Inferior parietal cortex (tissue), 1 donor: ENCODE results near the gene BBS12.
"Not testable (repeated sequence)": the region's sequence is repeated elsewhere in the genome, so short reads cannot be mapped to it uniquely, and the experiment has no call there.

ENCODE experiments used
- DNase-seq: peaks from one replicate; pipeline ENCODE4 v3.0.0-alpha.2; 2016; ENCODE audit errors: extremely low spot score

Gene BBS12

DNA sequence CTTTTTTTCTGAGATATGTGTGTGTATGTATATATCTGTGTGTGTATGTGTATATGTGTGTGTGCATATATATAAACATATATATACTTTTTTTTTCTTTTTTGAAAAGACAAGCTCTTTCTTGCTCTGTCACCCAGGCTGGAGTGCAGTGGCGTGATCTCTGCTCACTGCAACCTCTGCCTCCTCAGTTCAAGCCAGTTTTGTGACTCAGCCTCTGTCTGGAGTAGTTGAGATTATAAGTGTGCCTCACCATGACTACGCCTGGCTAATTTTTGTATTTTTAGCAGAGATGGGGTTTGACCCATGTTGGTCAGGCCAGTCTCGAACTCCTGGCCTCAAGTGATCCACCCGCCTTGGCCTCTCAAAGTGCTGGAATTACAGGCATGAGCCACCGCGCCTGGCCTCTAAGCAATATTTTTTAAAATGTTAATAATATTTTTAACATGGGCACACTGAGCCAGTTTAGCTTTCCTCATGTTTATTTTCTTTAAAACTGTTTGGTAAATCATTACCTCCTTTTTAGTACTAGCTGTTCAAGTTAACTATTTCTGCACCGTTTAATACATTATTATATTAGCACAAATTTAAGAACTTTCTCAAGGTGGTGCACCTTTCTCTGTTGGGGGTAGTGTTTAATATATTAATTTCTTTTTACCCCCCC is 33.3 kb downstream of the BBS12 start:
- no peak for DNase-seq

DNA sequence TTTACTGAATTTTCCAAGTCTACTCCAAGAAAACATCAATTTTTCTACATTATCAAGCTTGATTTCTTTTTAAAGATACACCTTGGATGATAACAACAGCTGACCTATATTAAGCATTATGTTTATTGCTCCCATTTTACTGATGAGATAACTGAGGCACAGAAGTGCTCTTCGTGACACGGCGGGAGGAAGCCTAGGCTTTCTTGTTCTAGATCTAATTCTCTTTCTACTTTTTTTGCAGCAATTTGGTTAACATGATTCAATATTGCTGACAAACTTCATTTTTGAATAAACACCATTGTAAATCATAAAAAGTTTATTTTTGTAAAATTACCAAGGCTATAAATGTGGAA is 33.8 kb downstream of the BBS12 start:
- no peak for DNase-seq

DNA sequence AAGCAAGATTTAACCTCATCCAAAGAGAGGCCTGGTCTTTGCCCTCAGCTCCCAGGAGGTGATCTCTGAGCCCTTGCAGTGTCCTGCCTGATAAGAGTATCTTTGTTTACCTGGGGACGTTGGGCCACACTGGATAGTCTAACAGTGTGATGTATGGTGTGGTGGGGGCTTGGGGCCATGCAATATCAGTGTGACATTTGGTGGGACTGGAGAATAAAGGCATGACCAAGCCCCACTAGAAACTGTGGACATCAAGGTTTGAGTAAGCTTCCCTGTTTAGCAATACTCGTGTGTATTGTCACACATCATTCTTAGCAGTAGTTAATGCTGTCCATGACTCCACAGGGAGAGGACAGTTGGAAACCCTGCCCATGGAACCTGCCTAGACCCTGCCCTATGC is 34.4 kb downstream of the BBS12 start:
- DNase-seq: no peak

DNA sequence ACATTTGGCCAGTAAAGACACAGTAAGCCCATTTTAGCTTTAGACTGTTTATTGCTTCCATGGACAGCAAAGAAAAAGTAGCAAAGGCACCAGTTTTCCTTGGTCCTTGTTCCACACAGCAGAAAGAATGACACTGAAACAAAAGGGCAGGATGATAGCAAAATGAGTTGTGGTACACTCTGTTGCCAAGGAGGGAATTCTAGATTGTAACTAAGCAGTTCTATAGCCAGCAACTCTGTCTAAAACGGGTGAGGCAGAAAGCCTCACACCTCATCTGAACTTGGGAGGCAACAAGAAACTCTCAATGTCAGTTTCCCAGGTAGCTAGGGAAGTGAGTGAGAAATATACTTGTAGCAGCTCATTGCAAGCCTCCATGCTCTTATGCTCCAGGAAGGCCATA is 39.2 kb downstream of the BBS12 start:
- no peak for DNase-seq

DNA sequence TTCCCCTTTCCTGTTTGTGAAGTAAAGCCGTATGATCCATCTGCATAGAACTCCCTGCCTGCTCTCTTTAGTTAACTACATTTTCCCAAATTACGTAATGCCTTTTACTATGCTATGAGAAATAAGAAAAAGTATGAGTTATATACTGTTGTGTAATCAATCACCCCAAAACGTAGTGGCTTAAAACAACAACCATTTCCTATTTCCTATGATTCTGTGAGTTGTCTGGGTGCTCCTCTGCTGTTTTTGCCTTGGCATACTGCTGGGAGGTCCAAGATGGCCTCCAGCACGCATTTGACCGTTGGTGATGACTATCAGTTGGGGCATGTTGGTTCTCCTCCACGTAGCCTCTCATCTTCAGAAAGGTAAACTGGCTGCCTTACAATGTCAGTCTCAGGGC is 39.8 kb downstream of the BBS12 start:
- no peak for DNase-seq

DNA sequence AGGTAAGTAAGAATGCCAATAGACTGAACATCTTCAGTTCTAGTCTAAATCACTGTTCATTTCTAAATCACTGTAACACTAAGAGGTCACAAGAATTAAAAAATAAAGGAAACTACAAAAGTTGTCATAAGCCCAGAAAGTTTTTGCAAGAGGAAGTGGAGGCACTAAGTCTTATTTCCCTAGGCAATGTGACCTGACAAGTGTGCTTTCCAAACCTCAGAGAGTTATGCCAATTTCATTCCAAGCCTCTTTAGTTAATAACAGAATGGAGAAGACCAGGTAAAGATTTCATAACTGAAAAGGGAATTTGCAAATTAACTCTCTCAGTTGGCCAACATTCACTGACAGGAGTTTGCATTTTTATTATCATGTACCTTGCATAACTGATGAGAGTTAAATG is 40.5 kb downstream of the BBS12 start:
- DNase-seq: no peak

DNA sequence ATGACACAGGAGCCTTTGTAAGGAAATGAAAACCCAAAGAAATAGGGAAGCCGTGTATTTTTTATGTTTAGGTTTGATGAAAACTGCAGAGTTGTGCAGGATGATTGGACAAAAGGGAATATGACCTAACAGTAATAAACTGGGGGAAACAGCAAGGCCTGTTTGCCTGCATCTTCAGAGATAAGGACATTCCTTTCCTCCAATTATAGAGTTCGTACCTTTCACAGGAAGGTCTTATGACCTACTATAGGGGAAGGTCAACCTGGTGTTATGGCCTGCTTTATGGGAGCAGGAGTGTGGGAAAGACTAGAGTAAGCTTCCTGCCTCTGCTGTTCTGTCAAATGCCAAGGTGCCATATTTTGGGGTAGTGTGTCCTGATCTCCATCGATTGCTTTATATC is 42.5 kb downstream of the BBS12 start:
- no peak for DNase-seq

DNA sequence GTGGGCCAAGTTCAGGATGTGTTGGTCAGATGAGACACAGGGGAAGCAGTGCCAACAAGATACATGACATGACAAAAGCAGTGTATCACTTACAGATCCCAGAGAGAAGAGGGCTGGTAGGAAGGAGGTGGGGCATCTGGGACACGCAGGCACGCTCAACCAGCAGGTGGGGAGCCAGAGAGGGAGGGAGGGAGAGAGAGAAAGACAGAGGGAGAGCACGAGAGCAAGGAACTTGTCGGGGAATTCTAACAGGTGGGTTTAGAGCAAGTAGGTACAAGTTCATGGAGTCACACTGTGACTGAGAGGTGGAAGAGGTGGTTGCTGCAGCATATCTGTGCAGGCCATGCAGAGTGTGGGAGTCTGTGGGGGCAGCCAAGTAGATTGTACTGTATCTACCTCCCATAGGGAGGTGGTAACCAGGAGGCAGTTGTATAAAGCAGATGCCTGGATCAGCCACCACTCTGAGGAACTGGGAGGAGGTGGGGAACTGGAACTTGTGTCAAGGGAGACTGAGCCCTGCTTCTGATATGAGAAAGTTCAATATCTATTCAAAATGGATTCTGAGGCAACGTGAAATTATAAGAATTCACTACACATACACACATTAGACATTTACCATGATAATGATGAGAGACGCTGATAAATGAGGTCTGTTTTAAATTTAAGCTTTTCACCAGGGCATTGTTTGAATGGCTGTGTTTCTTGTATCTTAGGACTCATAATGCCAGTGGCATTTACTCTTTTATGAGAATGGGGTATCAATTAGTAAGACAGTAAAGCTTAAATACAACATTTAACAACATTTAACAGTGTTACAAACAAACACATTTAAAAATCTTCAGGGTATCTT is 43.7 kb downstream of the BBS12 start:
- DNase-seq: no peak

DNA sequence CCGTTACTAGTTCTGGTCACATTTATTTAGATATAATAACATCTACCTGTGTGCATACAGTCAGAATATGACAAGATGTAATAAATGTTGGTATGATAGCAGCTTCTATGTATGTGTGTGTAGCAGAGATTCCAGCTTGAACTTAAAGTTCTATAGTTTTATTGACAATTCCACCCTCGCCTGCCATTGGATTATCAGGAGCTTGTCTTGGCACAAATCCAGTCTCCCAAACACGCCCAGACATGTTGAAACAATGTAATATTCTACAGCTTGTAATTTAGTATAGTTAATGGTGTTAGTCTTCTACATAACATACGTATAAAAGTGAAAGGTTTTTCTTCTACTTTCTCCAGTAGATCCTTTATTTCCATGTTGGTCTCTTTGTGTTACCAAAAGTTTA is 44.4 kb downstream of the BBS12 start:
- no peak for DNase-seq

DNA sequence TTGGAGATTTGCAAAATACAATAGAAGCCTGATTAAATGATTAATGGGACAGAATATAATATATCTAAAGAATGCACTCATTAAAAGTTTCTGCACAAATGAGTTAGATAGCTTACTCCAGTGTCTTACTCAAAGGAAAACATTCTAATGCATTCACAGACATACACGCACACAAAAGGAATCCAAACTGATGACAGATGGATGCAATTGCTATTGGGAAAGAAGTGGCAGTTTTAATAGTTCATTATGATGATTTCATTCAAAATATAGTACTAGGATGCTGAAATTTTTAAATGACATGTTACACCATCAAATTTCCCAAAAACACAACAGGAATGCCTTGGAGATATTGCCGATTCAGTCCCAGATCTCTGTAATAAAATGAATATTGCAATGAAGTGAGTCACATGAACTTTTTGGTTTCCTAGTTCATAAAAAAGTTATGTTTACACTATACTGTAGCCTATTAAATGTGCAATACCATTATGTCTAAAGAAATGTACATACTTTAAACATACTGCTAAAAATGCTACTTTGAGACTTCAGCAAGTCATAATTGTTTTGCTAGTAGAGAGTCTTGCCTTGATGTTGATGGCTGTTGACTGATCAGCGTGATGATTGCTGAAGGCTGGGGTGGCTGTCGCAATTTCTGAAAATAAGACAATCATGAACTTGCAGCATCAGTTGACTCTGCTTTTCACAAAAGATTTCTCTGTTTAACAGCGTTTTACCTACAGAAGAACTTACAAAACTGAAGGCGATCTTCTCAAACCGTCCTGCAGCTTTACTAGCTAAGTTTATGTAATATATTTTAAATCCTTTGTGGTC is 45.6 kb downstream of the BBS12 start:
- no peak for DNase-seq

DNA sequence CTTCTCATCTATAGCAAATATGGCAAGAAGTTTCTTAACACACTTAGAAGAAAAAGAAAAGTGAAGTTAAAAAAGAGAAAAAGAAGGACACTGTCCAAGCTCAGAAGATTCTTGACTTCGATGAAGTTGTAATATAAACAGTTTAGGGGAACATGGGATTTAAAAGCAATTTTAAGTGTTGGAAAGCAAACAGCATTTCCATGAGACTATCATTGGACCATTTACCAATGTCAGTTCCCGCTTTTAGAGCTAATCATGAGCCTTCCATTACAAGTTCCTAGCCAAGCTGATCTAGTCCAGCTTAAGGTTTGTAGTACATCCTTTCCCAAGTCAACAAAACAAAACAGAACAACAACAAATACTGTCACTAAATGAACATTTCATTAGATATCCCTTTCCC is 49.0 kb downstream of the BBS12 start:
- DNase-seq: no peak

DNA sequence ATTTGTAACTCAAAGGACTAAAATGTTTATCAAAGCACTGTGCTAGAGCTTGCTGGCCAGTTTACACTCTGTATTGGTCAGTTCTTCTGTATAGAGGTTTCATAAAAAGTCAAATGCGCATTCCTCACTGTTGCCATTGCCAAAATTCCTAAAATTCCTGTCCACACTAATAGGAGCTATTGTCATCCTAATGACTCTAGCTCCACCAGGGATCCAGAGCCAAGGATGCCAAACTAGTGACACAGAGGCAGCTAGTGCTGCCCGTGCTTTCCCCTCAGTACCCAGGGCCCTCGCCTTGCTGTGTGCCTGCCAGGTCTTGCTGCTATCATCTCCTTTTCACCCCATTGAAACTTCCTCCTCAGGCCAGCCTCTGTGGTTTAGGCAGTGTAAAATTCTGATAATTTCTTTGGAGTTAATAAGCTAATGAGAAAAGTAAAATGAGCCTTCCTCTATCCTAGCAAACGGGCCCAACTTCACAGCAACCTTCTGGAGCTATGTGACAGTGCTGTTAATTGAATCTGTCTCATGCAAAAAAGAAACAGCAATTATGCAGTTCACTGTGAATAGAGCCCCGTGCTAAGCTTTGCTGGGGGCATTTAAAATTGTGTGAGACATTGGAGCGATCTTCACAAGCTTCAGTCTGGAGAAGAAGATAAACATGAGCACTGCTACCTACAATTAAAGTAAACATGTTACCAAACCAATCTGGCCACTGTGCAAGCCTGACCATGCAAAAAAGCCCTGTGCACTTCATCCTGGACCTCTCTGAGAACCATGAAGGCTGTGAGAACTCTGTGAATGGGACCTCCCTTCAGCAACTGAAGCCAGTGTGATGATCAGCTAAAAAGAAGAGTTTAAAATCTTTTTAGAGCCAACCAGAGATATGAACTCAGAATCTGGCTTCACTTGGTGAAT is 51.1 kb downstream of the BBS12 start:
- no peak for DNase-seq

DNA sequence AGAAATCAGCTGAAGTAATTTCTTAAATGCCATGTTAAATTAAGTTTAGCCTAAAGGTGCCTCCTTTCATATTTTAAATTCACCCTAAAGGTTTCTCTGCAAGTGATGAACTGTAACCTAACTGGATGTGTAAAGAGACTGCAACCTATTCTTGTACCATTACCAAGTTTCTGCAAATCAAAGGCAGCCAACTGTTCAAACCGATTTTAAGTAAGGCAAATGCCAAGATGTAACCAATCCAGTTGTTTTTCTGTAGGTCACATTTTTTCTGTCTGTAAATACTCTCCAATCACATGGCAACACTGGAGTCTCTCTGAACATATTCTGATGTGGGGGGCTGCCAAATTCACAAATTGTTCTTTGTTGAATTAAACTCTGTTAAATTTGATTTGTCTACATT is 51.8 kb downstream of the BBS12 start:
- DNase-seq: no peak

DNA sequence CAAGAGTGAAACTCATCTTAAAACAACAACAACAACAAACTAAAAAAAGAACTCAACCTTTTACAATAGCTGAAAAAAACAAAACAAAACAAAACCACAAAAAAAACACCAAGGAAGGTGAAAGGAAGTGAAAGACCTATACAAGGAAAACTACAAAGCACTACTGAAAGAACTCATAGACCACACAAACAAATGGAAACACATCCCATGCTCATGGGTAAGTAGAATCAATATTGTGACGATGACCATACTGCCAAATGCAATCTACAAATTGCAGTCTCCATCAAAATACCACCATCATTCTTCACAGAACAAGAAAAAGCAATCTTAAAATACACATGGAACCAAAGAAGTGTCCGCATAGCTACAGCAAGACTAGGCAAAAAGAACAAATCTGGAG is 52.6 kb downstream of the BBS12 start:
- DNase-seq: no peak

DNA sequence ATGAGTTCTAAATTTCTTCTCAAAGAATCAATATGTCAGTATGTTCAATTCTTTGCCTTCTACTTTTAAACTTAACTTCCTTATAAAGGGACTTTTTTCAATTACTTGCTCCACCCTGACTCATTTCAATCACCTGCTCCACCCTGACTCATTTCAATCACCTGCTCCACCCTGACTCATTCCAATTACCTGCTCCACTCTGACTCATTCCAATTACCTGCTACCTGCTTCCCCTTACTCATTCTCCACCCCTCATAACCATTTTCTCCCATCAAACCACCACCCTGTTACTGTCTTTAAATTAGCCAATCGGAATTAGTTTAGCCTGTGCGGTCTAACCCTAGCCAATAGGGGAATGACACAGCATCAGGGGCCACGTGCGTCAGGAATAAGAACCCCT is 53.8 kb downstream of the BBS12 start:
- not testable (repeated sequence) for DNase-seq

DNA sequence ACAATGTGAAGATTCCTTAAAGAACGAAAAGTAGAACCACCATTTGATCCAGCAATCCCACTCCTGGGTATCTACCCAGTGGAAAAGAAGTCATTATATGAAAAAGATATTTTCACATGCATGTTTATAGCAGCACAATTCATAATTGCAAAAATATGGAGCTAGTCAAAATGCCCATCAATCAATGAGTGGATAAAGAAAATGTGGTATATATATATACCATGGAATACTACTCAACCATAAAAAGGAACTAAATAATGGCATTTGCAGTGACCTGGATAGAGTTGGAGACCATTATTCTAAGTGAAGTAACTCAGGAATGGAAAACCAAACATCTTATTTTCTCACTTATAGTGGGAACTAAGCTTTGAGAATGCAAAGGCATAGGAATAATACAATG is 54.4 kb downstream of the BBS12 start:
- DNase-seq: not testable (repeated sequence)

DNA sequence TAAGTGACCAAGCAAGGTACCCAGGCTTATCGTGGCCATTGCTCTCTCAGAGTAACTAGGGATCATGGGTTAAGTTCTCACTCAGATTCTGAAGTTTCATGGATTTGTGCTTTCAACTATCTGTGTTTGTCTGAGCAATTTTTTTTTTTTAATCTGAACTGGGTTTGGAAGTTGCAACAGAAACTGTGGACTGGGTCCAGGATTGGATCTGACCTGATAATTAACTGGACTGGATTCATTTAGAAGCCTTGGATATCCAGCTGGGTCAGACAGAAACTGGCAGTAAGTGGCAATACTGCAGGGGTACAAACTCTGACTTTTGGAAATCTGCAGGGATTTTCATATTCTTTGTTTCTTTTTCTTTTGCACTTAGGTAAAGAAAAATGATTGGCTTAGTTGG is 55.4 kb downstream of the BBS12 start:
- DNase-seq: no peak

DNA sequence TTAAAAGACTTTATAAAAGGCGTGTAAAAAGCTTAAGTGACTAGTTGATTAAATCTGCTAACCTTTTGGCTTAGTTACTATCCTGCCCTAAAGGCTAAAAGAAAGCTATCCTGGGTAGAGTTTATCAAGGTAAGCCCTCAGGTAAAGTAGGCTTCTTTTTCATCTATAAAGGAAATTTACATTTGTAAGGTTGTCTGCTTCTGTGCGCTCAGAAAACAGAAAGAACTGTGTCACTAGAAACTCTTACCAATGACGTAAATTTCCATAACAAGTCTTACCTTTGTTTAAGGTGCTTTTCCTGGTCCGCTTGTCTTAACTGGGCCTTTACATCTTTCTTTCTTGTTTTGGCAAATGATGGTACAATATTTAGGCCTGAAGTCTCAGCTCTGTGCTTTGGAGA is 56.4 kb downstream of the BBS12 start:
- no peak for DNase-seq

DNA sequence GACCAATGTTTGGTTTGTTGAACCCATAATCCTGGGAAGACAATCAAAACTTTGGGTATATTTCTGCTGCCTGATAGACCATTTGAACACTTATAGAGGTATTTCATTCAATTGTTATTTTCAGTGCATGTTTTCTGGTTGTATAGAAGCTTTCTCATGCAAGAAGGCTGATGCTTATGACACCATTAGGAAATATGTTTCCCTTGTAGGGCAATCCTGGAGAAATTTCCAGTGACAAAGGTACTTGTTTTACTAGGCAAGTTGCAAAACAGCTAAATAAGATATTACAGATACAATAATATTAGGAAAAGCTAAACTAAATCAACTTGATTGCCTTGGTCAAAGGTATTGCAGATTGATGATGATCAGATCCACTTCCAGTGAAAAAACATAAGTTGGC is 61.3 kb downstream of the BBS12 start:
- no peak for DNase-seq
